Hippocampal formation (tissue), 2 donors: ENCODE results near the gene CEP112.

Source experiments
- DNase-seq, 2 donors: peaks; one replicate each; lab custom pipeline; 2025; lab: John Stamatoyannopoulos, UW

The CEP112 gene

DNA sequence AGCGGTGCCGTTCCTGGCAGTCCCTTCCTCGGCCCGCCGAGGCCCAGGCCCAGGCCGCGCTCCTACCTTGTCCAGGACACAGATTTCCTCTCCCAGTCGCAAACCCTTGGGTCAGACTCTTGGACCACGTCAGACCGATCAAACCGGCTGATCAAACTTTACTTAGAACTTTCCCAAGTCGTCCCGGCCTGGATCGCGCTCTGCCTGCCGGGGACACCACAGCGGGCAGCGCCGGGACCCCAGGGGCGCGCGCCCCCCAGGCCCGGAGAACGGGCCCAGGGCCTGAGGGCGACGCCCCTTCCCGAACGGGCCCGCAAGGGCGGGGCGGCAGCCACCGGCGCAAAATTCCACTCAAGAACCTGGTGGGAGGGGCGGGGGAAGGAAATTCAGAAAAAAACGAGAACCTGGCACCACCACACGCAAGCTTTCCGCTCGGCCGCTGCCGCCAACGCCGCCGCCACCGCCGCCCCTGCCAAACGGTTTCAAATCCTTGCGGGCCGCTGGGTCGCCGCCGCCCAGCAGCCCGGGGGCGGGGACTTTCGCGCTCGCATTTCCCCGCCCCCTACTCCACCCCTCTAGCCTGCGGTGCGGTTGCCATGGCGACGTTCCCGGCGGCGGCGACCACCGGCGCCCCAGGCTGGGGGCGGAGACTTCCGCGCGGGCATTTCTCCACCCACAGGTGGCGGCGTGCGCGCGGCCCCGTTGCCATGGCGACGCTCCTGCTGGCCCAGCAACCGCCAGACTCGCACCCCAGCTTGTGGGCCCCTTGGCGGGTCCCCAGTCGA, at the start of gene CEP112:
Gene CEP112, minus strand, starts transcription at position 541 of the 785 bp plus-strand sequence.
- DNase-seq = peak; percentile 7 to 20

DNA sequence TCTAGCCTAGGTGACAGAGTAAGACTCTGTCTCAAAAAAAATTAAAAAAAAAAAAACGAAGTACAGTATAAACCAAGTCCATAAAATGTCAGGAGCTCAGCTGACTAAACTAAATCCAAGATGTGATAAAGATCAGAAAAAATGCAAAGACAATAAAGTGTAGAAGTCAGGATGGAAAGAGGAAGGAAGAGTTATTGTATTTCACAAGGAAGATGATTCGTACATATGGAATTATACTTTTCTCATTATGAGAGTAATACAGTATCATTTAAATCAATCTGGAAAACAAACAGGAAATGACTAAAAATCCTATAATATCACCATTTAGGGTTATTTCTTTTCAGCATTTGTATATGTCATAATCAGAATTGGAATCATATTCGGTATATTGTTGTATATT, 48.7 kb upstream of the CEP112 start:
- no peak for DNase-seq

DNA sequence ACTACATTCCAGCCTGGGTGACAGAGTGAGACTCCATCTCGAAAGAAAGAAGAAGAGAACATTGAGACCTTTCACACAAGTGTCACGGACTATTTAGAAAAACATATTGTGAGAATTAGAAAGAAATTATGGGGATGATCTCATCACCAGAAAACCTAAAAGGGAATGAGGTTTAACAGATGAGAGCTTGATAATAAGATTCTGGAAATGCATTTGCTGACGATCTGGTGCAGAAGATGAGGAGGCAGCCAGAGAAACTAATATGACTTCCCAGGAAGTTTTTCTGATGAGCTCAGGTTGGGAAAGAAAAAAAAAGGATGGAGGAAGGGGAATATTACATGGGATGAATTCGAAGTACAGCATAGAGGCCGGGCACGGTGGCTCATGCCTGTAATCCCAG, 48.1 kb upstream of the CEP112 start:
- DNase-seq = no peak

DNA sequence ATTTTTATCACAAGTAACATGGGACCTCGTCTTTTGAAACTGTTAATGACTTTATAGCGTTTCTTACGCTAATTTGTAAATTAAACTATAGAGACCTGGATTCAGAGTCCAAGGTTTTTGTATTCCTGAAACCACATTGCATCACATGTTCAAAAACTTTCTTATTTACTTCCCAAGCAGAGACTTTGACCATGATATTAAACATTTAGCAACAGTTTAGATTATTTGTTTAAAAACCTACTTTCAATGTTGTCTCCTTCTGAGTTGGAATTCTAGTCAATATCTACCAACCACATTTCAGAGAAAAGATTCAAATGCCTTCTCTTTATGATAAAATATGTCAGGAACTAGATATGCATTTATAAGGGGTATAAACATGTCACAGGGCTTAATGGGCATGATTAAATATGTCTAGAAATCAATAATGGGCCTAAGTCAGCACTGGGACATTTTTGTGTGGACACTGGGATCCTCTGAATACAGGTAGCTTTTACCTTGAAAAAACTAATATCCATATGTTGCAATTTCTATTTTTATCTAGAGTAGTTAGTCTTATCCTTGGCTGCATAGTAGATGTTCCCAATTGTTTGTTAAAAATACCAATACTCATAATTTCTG, 43.6 kb upstream of the CEP112 start:
- DNase-seq = no peak

DNA sequence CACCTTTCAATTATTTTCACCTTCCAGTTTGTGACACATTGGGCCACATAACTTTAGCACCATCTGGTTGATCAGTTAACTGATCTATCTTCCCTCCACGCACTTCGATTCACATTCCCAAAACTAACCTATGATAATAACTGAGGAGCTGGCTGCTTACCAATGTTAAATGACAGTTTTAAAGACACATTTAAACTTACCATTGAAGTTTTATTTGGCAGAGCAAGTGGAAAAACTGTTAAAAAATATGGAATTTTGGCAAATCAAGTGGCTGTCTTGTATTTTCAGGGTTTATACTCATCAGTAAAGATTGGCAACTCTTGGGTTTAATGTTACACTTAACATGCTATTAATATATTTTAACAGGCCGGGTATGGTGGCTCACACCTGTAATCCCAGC, 42.7 kb upstream of the CEP112 start:
- DNase-seq = no peak

DNA sequence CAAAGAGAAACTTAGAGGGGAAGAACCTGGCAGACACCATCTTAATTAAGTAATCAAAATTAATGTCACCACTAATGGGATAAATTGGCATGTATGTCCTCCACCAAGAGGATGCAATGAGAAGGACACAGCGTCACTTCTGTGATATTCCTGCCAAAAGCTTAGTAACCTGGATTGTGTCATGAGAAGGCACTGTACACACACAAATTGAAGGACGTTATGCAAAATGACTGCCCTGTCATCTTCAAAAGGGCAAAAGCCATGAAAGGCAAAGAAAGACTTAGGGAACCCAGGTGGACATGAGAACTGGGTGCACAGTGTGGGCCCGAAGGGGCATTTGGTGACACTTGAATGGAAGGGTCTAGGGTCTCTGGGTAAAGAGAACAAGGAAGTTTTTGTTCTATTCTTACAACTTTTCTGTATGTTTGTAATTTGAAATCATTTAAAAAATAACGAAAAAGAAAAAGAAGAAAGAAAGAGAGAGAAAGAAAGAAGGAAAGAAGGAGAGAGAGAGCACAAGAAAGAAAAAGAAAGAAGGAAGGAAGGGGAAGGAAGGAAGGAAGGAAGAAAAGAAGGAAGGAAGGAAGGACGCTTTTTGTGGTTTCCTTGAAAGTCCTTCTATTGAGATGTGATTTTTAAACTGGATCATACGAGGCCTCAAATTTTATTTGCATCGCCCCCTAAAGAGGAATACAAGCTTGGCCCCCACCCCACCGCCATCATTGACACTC, 41.3 kb upstream of the CEP112 start:
- DNase-seq = no peak

DNA sequence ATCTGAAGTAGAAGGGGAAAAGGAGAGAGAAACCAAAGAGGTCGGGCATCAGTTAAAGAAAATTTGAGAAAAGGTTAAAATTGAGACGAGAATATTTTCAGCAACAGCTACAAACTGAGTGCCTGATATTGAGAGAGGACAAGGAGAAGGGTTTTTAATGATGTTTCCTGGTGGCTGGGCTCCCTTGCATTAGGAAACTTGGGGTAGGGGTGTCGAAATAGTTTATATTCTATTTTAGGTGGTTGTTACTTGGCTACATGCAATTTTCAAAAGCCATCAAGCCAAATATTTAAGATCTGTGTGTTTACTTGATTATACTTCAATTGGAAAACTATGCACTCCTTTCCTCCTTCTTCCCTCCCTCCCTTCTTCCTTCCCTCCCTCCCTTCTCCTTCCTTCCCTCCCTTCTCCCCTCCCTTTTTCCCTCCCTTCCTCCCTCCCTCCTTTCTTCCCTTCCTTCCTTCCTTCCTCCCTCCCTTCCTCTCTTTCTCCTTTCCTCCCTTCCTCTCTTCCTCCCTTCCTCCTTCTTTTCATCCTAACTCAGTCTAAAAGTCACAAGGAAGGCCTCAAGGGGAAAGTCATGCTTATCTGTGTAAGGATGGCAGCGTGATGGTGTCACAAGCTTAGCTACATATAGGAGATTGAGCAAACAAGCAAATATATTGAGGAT, 39.1 kb upstream of the CEP112 start:
- no peak for DNase-seq

DNA sequence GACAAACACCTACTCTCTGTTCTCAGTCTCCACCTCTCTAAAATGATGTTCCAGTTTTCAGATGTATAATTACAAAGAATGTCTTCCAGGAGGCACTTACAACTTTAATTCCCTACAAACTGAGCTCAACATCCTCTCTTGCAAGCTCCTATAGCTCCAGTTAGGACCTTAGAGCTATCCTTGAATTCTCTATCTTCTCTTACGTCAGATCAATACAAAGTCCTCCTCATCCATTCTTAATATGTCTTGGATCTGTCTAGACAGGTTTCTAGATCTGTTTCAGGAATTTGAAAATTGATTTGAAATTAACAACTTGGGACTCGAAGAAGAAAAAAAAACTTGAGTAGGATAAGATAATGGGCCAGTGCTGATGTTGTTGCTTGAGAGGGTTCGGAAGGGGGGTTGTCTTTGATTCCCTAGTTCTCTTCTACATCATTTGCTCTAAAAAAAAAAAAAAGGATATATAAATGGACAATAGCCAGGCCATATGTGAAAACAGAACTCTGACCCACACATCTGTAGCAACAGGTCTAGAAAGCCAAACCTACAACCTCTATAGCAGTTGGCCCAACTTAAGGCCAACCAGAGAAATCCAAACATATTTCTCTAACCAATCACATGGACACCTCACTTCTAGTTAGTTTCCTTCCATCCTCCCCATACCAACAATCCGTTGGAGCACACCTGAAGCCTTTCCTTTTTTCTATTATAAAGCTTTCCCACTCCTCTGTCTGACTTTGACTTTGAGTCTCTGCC, 38.0 kb upstream of the CEP112 start:
- no peak for DNase-seq

DNA sequence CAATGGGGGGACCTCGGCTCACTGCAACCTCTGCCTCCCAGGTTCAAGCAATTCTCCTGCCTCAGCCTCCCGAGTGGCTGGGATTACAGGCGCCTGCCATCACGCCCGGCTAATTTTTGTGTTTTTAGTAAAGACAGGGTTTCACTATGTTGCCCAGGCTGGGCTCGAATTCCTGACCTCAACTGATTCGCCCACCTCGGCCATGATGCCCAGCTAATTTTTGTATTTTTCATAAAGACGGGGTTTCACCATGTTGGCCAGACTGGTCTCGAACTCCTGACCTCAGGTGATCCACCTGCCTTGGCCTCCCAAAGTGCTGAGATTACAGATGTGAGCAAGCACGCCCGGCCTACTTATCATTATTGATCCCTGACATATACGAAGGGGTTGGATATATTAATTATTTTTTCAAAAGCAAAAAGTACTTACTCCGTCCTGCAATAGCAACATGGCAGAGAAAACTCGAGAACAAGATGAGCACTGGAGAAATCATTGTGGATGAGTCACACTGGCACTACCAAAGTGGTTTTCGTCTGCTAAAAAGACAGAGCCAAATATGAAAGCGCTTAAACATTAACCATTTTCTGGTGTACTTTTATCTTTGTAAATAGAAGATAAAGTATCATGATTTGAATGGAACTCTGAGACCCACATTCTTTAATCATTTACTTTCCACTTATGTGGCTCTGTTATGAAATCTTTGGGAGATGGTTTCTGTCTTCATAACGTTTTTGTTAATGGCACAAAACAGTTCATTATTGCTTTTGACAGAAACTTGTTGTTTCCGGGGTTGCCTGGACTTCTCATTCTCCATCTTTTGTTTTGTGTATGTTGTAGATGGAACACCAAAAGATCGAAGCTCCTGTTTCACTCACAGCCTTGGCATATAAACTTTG, 37.2 kb upstream of the CEP112 start, which contains the start of gene APOH:
Gene APOH, minus strand, starts transcription at position 529 of the 896 bp plus-strand sequence. Its CDS starts 36 bp downstream, at position 493.
- no peak for DNase-seq

DNA sequence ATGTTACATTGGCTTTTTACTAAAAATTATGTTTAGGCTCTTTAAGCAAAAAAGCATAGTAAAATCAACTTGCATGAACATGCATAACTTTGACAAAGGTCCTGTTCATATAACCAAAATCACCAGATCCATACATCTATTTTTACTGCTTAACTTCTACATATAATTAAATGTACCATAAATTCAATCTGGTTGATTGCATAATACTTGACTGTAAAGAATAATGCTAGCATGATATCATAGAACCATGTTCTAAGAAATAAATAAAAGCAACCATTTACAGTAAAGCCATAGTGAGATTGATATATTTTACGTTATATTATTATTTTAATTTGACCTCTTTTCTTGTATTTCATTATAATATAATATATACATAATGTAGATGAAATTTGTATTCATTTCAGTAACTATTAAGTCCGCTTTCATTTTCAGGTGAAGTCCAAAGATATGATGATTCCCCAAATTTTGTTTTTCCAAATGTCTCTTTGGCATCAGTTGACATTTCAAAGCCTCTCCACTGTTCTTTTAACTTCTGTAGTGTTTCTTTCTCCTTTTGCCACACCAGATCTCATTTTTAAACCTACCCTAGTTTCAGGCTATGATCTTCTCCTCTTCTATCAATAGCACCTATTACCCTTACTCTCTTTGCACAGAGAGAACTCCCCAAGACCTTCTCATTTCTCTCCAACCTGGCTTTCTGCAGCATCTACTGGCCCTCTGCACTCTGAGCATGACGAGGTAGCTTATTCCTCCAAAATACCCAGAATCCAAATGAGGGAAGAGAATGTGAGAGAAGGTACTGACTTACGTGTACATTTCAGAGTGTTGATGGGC, 35.5 kb upstream of the CEP112 start:
- no peak for DNase-seq

DNA sequence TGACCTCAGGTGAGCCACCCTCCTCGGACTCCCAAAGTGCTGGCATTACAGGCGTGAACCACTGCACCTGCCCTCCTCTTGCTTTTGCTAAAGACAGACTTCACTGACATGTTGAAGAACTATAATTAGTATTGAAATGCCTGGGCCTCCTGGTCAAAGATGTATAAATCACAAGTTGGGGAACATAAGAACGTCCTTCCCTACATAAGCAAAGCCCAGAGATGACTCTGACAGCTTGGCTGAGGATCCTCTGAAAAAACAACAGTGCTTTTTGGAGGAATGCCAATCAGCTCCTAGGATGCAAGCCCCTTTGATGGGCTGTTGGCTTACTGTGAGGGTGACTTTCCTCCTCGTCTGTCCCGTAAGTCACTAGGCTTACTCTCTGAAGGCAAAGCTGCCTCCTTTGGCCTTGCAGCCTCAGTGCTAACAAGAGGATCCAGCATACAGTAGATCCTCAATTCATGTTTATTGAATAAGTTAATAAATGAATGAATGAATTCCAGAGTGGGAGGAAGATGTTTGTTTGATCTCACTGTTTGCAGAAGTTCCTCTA, 30.9 kb upstream of the CEP112 start:
- no peak for DNase-seq

DNA sequence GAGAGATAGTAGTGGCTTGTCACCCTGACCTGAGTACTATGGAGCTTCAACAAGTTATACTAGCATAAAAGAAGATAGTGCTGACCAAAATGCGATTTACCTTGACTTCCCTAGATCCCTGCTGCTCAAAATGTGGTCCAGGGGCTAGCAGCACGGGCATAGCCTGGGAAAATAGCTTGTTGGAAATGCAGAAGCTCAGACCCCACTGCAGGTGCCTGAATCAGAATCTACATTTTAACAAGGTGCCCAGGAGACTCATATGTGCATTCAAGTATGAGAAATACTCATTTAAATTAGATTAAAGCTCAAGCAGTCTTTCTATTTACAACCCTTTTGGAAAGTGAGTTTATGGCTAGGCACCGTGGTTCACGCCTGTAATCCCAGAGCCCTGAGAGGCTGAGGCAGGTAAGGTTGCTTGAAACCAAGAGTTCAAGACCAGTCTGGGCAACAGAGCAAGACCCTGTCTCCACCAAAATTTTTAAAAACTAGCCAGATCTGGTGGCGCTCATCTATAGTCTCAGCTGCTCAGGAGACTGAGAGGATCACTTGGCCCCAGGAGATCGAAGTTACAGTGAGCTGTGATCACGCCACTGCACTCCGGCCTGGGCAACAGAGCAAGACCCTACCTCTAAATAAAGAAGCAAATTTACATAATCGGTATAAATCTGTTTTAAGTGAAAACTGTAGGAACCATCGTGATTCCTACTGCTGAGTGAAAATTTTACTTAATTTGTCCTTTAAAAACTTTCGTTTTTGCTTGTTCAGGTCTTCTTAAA, 30.0 kb upstream of the CEP112 start:
- no peak for DNase-seq

DNA sequence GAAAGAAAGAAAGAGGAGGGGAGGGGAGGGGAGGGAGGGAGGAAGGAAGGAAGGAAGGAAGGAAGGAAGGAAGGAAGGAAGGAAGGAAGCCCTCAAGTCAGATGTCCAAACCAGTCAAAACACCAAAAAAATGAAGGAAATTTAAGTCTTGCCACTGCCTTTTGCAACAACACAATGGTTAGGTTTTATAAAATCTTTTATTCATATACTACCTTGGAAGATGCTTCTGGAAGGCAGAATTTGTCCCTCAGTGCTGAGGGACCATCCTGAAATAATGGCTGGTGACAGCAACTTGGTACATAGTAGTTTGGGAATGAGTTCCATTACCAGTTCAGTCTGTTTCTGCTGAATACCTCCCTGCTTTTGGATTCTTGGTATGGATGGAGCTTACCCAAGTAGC, 29.4 kb upstream of the CEP112 start:
- DNase-seq = no peak

DNA sequence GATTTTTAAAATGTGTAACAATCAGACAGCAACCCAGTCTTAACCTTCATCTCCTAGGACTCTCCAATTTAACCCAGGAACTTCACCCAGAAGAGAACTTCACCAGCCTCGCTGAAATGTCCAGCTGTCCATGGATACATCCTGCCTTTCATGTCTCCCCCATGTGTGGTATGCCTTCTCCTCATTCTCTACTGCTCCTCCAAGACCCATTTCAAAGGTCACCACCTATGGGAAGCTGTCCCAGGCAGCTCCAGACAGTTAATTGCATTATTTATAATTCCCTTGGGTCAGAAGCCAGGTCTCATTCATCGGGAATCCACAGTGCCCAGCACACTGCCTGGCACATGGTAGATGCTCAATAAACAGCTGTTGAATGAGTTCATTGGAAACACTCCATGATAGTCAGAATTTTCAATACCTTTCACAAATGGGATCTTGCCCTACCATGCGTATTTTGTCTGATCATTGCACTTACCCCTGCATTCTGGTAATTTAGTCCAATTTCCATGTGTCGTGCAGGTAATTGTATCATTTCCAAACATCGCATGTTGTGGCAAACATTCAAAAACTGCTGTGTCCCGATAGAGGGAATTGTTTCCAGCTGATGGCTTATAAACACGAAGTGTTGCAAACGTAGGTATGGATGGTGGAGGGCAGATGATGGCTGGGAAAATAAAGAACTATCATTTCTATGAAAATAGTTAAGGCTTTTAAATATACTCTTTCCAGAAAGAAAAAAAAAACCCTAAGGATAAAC, 28.3 kb upstream of the CEP112 start:
- DNase-seq = no peak

DNA sequence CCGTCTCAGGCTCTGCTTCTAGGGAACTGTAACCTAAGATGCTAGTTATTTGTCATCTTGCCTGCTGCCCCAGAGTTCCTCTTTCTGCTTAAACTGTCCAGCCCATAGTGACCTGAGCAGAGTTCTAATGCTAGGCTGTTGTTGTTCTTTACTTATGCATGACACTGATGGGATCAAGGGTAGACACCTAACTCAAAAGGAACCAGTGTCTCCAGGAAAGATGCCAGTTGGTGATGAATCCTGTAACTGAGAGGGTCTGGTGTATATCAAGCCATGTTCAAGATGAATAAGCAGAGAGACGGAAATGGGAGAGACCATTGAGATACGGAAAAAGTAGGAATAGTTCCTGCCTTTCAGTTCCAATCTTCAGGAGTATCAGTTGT, 23.6 kb upstream of the CEP112 start:
- no peak for DNase-seq

DNA sequence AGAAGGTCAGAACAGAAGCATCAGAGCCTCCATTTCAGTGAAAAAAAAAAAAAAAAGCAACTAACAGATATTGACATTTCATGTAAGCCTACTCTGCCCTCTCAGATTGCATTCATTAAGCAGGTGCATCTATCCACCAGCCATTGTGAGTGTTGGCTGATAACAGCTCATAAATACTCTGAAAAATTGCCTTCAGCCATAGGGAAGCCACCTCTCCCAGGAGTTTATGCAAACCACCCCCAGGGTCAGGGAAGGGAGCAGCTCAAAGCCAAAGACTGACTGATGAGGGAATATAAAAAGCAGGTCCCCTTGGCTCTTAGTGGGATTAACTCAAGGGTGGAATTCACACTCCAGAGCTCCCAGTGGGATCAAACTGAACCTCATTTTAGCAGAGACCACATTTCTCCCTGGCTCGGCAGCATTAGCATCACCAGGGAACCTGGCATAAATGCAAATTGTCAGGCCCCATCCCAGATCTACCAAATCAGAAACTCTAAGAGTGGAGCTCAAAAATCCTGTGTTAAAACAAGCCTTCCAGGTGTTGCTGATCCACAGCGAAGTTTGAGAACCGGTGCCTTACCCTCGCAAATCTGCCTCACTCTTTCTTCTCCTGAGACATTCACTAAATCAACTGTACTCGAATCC, 23.1 kb upstream of the CEP112 start:
- no peak for DNase-seq
